NCI-H2107 (cell line): ENCODE measurements around the gene NLN.
"Not testable (repeated sequence)": the region's sequence is repeated elsewhere in the genome, so short reads cannot be mapped to it uniquely, and the experiment has no call there.

ENCODE experiments used
- DNase-seq: peaks from one replicate; lab custom pipeline; 2025; lab: John Stamatoyannopoulos, UW

Gene NLN

GRCh38 chr5:65721720-65722574 is at the start of gene NLN, which contains the start of gene SGTB:
Gene NLN (plus strand): TSS chr5:65722205. CDS start chr5:65722374, 169 bp downstream.
Gene SGTB (minus strand): TSS chr5:65722109. CDS start chr5:65720807, 1,302 bp downstream.
- peak; percentile 57 for DNase-seq

GRCh38 chr5:65672796-65673195 is 49.2 kb upstream of the NLN start:
- DNase-seq, result no peak

- DNase-seq, result no peak
Measured at GRCh38 chr5:65674749-65675148, 47.3 kb upstream of the NLN start.

DNA sequence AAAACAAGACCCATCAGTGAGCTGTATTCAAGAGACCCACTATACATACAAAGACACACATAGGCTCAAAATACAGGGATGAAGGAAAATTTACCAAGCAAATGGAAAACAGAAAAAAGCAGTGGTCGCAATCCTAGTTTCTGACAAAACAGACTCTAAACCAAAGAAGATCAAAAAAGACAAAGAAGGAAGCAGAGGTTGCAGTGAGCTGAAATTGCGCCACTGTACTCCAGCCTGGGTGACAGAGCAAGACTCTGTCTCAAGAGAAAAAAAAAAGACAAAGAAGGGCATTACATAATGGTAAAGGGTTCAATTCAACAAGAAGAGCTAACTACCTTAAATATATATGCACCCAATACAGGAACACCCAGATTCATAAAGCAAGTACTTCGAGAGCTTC is 45.9 kb upstream of the NLN start:
- not testable (repeated sequence) for DNase-seq

DNA sequence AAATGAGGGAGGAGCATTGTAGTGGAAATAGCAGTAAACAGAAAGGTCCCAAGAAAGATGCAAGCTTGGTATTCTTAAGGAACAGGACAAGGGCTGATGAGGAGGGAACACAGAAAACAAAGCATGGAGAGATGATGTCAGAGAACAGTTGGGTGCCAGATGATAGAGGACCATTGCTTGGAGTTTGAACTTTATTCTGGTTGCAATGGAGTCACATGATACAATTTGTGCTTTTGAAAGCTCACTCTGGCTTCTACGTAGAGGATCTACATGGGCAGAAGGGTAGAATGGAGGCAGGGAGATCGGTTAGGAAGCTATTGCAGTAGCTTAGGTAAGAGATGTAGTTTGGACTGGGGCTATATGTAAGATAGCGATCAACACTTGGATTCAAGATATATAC is 39.9 kb upstream of the NLN start:
- DNase-seq, result no peak

DNA sequence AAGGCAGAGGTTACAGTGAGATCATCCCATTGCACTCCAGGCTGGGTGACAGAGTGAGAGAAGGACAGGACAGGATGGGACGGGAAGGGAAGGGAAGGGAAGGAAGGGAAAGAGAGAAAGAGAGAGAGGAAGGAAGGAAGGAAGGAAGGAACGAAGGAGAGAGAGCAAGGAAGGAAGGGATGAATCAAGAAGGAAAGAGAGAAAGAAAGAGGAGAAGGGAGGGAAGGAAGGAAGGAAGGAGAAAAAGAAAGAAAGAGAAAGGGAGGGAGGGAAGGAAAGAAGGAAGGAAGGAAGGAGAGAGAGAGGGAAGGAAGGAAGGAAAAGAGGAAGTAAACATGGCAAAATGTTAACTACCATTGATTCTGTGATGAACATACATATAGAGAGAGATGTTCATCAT is 28.9 kb upstream of the NLN start:
- DNase-seq, result no peak

DNA sequence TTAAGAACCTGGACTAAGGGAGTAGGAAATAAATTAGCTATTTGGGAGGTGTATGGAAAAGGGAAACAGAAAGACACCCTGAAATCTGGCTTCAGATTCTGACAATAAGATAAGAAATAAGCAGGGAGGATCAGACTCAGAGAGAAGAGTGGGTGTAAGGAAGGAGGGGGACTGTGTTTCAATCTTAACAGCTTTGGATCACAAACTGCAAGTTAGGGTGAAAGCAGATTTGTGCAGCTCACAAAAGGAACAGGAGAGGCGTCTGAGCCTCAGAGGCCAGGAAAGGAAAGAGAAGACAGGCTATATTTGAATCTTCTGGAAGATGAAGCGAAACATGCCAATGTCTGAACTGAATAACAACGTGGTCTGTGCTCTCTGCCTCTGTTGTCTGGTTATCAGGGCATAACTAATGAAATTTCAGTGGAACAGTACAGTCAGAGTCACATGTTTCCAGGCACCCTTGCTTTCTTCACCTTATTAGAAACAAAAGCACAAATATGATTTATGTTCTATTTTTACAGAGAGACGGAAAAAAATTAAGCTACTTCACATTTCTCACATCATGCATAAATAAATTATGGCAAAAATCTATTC is 26.7 kb upstream of the NLN start:
- DNase-seq, result no peak

- DNase-seq, result no peak
Measured at GRCh38 chr5:65695896-65696295, 26.1 kb upstream of the NLN start.

DNA sequence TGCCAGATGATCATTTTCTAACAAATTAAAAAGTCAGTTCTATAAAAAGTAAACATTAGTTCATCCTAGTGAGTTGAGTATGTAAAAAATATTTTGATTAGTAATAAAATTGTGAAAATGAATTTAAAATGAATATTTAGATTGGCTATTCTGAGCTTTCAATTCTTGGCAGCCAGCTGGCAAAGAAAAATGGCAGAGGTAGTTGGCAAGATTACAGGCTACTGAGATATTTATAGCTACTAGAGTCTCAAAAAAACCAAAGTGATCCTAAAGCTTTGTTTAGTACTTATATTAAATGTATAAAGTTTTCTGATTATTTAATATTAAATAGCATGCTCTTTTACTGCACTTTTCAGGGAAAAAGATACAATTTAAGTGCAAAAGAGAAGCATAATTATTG is 25.1 kb upstream of the NLN start:
- DNase-seq, result no peak

DNA sequence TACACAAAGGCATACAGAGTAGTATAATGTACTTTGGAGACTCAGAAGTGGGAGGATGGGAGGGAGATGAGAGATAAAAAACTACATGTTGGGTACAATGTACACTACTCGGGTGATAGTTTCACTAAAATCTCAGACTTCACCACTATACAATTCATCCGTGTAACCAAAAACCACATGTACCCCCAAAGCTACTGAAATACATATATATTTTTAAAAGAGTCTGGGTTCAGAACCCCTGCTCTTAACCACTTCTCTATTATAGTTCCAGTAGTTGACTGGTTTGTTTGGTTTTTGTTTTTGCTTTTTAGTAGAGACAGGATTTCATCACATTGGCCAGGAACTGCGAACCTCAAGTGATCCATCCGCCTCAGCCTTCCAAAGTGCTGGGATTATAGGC is 22.7 kb upstream of the NLN start:
- no peak for DNase-seq

GRCh38 chr5:65702036-65702435 is 20.0 kb upstream of the NLN start:
- no peak for DNase-seq

GRCh38 chr5:65704621-65705239 is 17.3 kb upstream of the NLN start:
- no peak for DNase-seq

DNA sequence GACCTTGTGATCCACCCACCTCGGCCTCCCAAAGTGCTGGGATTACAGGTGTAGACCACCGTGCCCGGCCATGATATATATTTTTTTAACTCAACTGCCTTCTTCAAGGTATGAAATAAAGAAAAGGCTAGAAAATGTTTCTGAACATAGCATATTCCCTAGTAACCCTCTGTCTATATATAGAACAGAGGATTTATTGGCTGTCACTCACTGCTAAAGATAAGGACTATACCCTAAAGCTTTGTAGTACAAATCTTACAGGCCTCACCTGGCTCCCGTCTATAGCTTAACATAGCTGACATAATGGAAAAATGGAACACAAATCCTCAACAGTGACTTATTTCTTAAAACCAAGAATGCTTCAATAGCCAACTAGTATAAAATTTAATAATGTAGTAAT is 14.3 kb upstream of the NLN start:
- no peak for DNase-seq

DNA sequence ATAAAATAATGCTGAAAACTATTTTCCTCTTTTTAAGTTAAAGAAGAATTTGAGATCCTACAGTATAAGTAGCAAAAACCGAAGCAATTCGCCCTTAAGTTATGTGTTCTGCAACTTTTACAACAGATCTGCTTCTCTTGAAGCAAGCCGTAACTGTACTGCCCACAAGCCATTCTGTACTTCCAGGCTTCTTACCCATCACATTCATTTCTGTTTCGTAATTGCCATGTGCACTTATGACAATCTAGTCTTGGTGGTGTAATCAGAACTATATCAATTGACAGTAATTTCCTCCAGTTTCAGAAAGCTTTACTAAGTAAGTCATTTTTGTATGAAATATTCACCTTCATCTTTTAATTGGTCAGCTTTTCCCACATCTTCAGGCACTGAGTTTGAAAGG is 13.9 kb upstream of the NLN start:
- DNase-seq, result no peak

- DNase-seq, result no peak
Measured at GRCh38 chr5:65718576-65719310, 3.3 kb upstream of the NLN start.

DNA sequence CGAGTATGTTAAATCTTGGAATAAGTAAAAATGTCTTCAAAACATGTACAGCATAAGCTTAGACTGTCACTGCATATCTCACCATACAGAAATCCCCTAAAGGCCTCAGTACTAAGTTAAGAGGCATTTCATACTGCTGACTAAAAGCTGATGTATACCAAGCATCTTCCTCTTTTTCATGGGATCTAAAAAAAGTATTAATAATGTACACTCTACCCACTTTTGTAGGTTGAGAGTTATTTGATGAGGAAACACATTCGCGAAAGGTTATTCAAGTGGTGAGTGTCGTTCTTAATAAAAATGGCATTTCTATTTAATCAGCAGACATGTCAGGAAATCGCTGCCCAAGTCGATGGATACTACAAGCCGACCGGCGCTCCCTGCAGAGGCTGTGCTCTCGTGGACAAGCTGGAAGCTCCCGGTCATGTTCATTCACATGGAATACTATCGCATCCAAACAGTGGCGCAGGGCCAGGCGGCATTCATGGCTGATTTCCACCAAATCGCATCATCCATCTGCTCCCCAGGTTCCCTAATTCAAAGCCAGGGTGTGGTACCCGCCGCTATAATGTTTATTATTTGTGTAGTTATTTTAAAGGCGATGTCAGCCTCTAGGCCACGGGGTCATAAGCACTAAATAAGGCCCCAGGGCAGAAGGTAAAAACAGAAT is 820 bp upstream of the NLN start:
- no peak for DNase-seq

- DNase-seq, result no peak
Measured at GRCh38 chr5:65722575-65723403, 784 bp downstream of the NLN start.

GRCh38 chr5:65727491-65728156 is 5.6 kb downstream of the NLN start:
- DNase-seq, result no peak

GRCh38 chr5:65728218-65728617 is 6.2 kb downstream of the NLN start:
- no peak for DNase-seq

GRCh38 chr5:65730910-65731309 is 8.9 kb downstream of the NLN start:
- no peak for DNase-seq
